Endothelial cell of umbilical vein (primary cell): ENCODE measurements around the gene CCDC9. TPM values are rescaled to one million over a fixed set of nuclear protein-coding genes. Genes with fewer than 3 reads are reported as not detected.

Experiments used
- BruUV-seq: library from RNA; stranded (reverse); fragments of 400-500 nt; replicated peaks from 2 replicates; lab custom pipeline; 2021; lab: Mats Ljungman, UMichigan
- CTCF ChIA-PET: fragments of 300-600, 350-600 bp; sonication (Branson Sonifier 250); formaldehyde crosslinking; loops from one replicate; lab custom pipeline; 2021; ENCODE audit warnings: antibody characterized with exemption, inconsistent platforms; lab: Charles Lee
- POLR2A ChIA-PET: fragments of 300-600, 350-600 bp; sonication (Branson Sonifier 250); formaldehyde crosslinking; loops from one replicate; lab custom pipeline; 2021; ENCODE audit warnings: antibody characterized with exemption, inconsistent platforms; lab: Charles Lee
- DNase-seq: peaks from one replicate; pipeline ENCODE4 v3.0.0-alpha.2; 2011; ENCODE audit warnings: low read depth, low spot score
- FAIRE-seq: peaks from 2 replicates; lab custom pipeline; 2011; peaks lifted over from hg19 to GRCh38; lab: Jason Lieb, UNC
- H2AFZ ChIP-seq: 2 replicates; pipeline ENCODE4 v1.6.0; 2012; ENCODE audit warnings: low read depth, low read length, control low read depth, inconsistent platforms
- H3K27ac ChIP-seq: 2 replicates; pipeline ENCODE4 v1.5.1; 2011; ENCODE audit warnings: low read depth, mild to moderate bottlenecking, control low read depth, low read length, moderate library complexity; ENCODE audit not compliant: insufficient read depth
- H3K27me3 ChIP-seq, 2 experiments: 2 replicates each; pipeline versions ENCODE4 v1.6.0 to v1.6.1; 2011; ENCODE audit warnings: low read length in 2 of 2, mixed read lengths in 1 of 2; ENCODE audit not compliant: control insufficient read depth in 2 of 2, insufficient read depth in 2 of 2
- H3K36me3 ChIP-seq, 2 experiments: 2 replicates in 1 of 2; 3 replicates in 1 of 2; pipeline ENCODE4 v1.5.1; 2011; ENCODE audit warnings: low read length in 2 of 2, mild to moderate bottlenecking in 1 of 2, moderate library complexity in 1 of 2; ENCODE audit not compliant: control insufficient read depth in 2 of 2, insufficient read depth in 2 of 2; ENCODE audit errors: extremely low read depth in 1 of 2
- H3K4me1 ChIP-seq: 3 replicates; pipeline ENCODE4 v1.5.1; 2011; ENCODE audit warnings: mild to moderate bottlenecking, low read length; ENCODE audit not compliant: control insufficient read depth, insufficient read depth; ENCODE audit errors: extremely low read depth
- H3K4me2 ChIP-seq: 2 replicates; pipeline ENCODE4 v1.6.1; 2011; ENCODE audit warnings: low read length, control low read depth, mixed read lengths; ENCODE audit not compliant: insufficient read depth
- H3K4me3 ChIP-seq, 3 experiments: fragments of 200-600 bp in 1 of 3; sonication (generic), shearing (Covaris generic) in 1 of 3; replicated peaks in 1 of 3; 2 replicates each; pipeline ENCODE4 v1.5.1; 2011 to 2016; ENCODE audit warnings: control low read depth in 3 of 3, low read length in 3 of 3, mild to moderate bottlenecking in 2 of 3, inconsistent platforms in 1 of 3, low read depth in 1 of 3, moderate library complexity in 1 of 3; ENCODE audit not compliant: insufficient read depth in 1 of 3
- H3K79me2 ChIP-seq: 2 replicates; pipeline ENCODE4 v1.6.0; 2012; ENCODE audit warnings: low read length, inconsistent platforms; ENCODE audit not compliant: control insufficient read depth, insufficient read depth
- H3K9ac ChIP-seq: replicated peaks from 2 replicates; pipeline ENCODE3; 2011; ENCODE audit warnings: low read length, control low read depth; ENCODE audit not compliant: insufficient read depth; ENCODE audit errors: extremely low read depth
- H3K9me1 ChIP-seq: replicated peaks from 3 replicates; pipeline ENCODE4 v1.6.0; 2011; ENCODE audit warnings: mild to moderate bottlenecking, low read length; ENCODE audit not compliant: control insufficient read depth, insufficient read depth; ENCODE audit errors: extremely low read depth
- H3K9me3 ChIP-seq: replicated peaks from 2 replicates; pipeline ENCODE4 v1.5.1; 2012; ENCODE audit warnings: low read length, inconsistent platforms; ENCODE audit not compliant: control insufficient read depth, insufficient read depth
- H4K20me1 ChIP-seq: replicated peaks from 2 replicates; pipeline ENCODE3; 2011; ENCODE audit warnings: mild to moderate bottlenecking, low read length; ENCODE audit not compliant: control insufficient read depth, insufficient read depth; ENCODE audit errors: extremely low read depth
- CTCF ChIP-seq, 2 donors: IDR thresholded peaks; 1 replicate in 1 of 2; 2 replicates in 1 of 2; pipeline ENCODE4 v1.5.1; 2011; ENCODE audit warnings: low read length in 2 of 2, mild to moderate bottlenecking in 2 of 2, moderate library complexity in 2 of 2, control low read depth in 1 of 2, inconsistent platforms in 1 of 2, low read depth in 1 of 2; ENCODE audit not compliant: insufficient read depth in 1 of 2; ENCODE audit errors: extremely low read depth in 1 of 2
- EZH2 ChIP-seq: IDR thresholded peaks from 2 replicates; pipeline ENCODE4 v1.6.1; 2012; ENCODE audit warnings: borderline replicate concordance, low read depth, mild to moderate bottlenecking, moderate library complexity, low read length, inconsistent platforms; ENCODE audit not compliant: severe bottlenecking
- FOS ChIP-seq: IDR thresholded peaks from 2 replicates; pipeline ENCODE4 v1.6.1; 2011; ENCODE audit warnings: mild to moderate bottlenecking, low read length, moderate library complexity, borderline replicate concordance; ENCODE audit not compliant: insufficient read depth
- GATA2 ChIP-seq: IDR thresholded peaks from 2 replicates; pipeline ENCODE4 v1.7.0; 2011; ENCODE audit warnings: low read depth, mild to moderate bottlenecking, moderate library complexity, mixed read lengths, low read length; ENCODE audit not compliant: insufficient read length, insufficient read depth
- JUN ChIP-seq: IDR thresholded peaks from 2 replicates; pipeline ENCODE4 v1.6.1; 2011; ENCODE audit warnings: borderline replicate concordance, low read depth; ENCODE audit not compliant: insufficient read length, insufficient read depth
- MAX ChIP-seq: IDR thresholded peaks from 2 replicates; pipeline ENCODE4 v1.6.1; 2011; ENCODE audit not compliant: insufficient read depth, insufficient read length
- MYC ChIP-seq: IDR thresholded peaks from one replicate; pipeline ENCODE4 v1.6.1; 2011; ENCODE audit warnings: mild to moderate bottlenecking, low read depth, low read length
- POLR2A ChIP-seq: IDR thresholded peaks from 2 replicates; pipeline ENCODE4 v1.6.1; 2012; ENCODE audit warnings: low read depth, mild to moderate bottlenecking, control low read depth, low read length
- POLR2AphosphoS5 ChIP-seq: IDR thresholded peaks from 2 replicates; pipeline ENCODE4 v1.6.1; 2012; ENCODE audit warnings: low read depth, mild to moderate bottlenecking, control low read depth, low read length, moderate library complexity; ENCODE audit not compliant: insufficient read depth
- dilution Hi-C: fragments of 300-500 bp; cut with MboI; formaldehyde crosslinking; loops from one replicate; pipeline ENCODE4 v1.15.0; 2019; ENCODE audit warnings: low sequenced_read_pairs; ENCODE audit not compliant: extremely low pct_ligation_motif_present
- intact Hi-C: fragments of 100-400 bp; cut with micrococcal nuclease; formaldehyde crosslinking; loops from one replicate; pipeline ENCODE4 v1.10.0; 2022
- polyA plus RNA-seq, 4 experiments: library from polyadenylated mRNA; depleted of rRNA in 3 of 4; stranded (reverse) in 3 of 4; unstranded in 1 of 4; fragments of >200 nt; gene quantifications; 2 replicates each; pipeline versions ENCODE4 v1.2.1 to v1.2.3, GENCODE V29; 2011 to 2012; ENCODE audit warnings: missing spikeins in 1 of 4
- total RNA-seq: library from RNA; stranded (reverse); gene quantifications from 2 replicates; pipeline ENCODE4 v1.2.3, GENCODE V29; 2021

The CCDC9 gene
- total and polyA plus RNA-seq, 2 donors (not counting 3 experiments of a cell fraction or from before 2014, with no cell fraction given), result 6.0 to 26.9 TPM

GRCh38 chr19:47283405-47284059 is 27.2 kb downstream of the CCDC9 start:
- no TSS peak for BruUV-seq
- FAIRE-seq (no peak), DNase-seq (no peak)
- Histone ChIP-seq H2AFZ (no peak overlapping the region), H3K4me1 (no peaks in the 10 kb centered on the region), H3K79me2 (no peaks in the 10 kb centered on the region), H3K9me1 (no peaks in the 10 kb centered on the region), H3K9me3 (no peaks in the 10 kb centered on the region), H3K27ac (no peak overlapping the region), H3K4me2 (no peak overlapping the region), H3K27me3 (no peaks in the 10 kb centered on the region), H3K36me3 (no peaks in the 10 kb centered on the region), H3K9ac (no peak overlapping the region), H4K20me1 (no peaks in the 10 kb centered on the region), H3K4me3 (no peak overlapping the region)
- TF ChIP-seq MYC, result no peak
- no peak for TF ChIP-seq JUN
- no peak for TF ChIP-seq FOS
- no peak for TF ChIP-seq MAX
- TF ChIP-seq GATA2, result no peak
- TF ChIP-seq EZH2, result no peak
- no peak for TF ChIP-seq POLR2AphosphoS5
- TF ChIP-seq POLR2A, result no peak
- no peak for TF ChIP-seq CTCF (IDR thresholded peaks at IDR 0.05; ENCODE audit: extremely low read depth in 1 of 2, insufficient read depth in 1 of 2, low read depth in 1 of 2, low read length in 2 of 2)
- intact Hi-C loops (loop anchor here (1.0 to 5.0 kb wide), 3 partner anchors 108 to 424 kb away; no protein-coding TSS in a partner anchor), dilution Hi-C loops (no loop called here)
- POLR2A ChIA-PET, result no interaction called here
- CTCF ChIA-PET, result interaction anchor here (0.7 to 2.3 kb wide), 6 partner anchors 9 to 134 kb away, joined by 3 to 18 read pairs (median 6); partner anchors contain the start of gene DHX34
